Brain microvascular endothelial cell (primary cell): Measurements from ENCODE around the gene TNFSF9.

Experiments
- DNase-seq: peaks from one replicate; pipeline ENCODE4 v3.0.0-alpha.2; 2020
- H3K27ac ChIP-seq: fragments of 250-450 bp; sonication (Bioruptor Pico); 2 replicates; pipeline ENCODE4 v1.5.1; 2020; ENCODE audit warnings: mild to moderate bottlenecking, moderate library complexity
- H3K27me3 ChIP-seq: fragments of 250-450 bp; sonication (Bioruptor Pico); replicated peaks from 2 replicates; pipeline ENCODE4 v1.5.1; 2020; ENCODE audit warnings: mild to moderate bottlenecking
- H3K36me3 ChIP-seq: fragments of 250-450 bp; sonication (Bioruptor Pico); replicated peaks from 2 replicates; pipeline ENCODE4 v1.5.1; 2020; ENCODE audit warnings: mild to moderate bottlenecking
- H3K4me3 ChIP-seq: 2 replicates; pipeline ENCODE4 v1.5.1; 2011; ENCODE audit warnings: low read depth, mild to moderate bottlenecking, control low read depth, low read length, moderate library complexity
- in situ Hi-C: cut with HindIII; loops from 2 replicates; pipeline ENCODE4 v1.10.0; 2017; ENCODE audit warnings: low sequenced_read_pairs, low pct_ligation_motif_present
- TF ChIP-seq, protein P1 (sequence below): IDR thresholded peaks from 2 replicates; pipeline ENCODE4 v1.5.1; 2011; ENCODE audit warnings: low read depth, mild to moderate bottlenecking, moderate library complexity, low read length, control low read depth, inconsistent platforms; ENCODE audit errors: missing control alignments

The TNFSF9 gene

DNA sequence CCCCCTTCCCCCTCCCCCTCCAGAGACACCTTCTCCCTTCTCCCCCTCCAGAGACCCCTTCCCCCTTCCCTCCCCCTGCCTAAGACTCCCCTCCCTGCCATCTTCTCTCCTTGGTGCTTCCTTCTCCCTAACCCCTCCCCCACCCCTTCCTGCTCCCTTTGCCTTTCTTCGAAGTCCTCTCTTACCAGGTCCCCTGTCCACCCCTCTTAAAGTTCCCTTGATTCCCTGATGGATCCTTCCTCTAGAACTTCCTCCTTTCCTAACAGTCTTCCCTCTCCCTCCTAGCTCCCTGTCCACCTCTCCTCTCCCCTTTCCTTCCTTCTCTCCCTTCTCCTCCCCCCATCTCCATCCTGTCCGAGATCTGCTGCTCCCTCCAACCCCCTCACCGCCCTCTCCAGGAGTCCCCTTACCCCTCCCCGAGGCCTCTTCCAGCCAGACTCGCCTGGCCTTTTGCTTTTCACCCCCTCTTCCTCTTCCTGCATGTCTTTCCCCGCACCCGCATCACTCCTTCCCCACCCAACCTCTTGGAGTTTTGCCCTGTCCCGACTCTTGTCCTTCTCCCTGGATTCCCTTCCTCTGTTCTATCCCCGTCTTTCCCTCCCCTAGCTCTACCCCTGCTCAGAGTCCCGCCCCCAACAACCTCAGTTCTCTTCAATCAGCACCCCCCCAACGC lies 3.1 kb downstream of the TNFSF9 start:
- H3K36me3 ChIP-seq = no peaks in the 10 kb centered on the region

DNA sequence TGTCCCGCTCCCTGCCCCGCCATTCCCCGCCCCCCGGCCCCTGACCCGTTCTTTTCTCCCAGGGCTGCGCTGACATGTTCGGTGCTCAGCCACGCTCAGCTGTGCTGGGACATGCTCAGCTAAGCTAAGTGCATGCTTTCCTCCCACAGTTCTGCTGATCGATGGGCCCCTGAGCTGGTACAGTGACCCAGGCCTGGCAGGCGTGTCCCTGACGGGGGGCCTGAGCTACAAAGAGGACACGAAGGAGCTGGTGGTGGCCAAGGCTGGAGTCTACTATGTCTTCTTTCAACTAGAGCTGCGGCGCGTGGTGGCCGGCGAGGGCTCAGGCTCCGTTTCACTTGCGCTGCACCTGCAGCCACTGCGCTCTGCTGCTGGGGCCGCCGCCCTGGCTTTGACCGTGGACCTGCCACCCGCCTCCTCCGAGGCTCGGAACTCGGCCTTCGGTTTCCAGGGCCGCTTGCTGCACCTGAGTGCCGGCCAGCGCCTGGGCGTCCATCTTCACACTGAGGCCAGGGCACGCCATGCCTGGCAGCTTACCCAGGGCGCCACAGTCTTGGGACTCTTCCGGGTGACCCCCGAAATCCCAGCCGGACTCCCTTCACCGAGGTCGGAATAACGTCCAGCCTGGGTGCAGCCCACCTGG lies 3.7 kb downstream of the TNFSF9 start:
- peaks cover 17% of the 10 kb centered on the region for H3K27me3 ChIP-seq
- H3K27ac ChIP-seq = no peak overlapping the region
- TF ChIP-seq, protein P1, sequence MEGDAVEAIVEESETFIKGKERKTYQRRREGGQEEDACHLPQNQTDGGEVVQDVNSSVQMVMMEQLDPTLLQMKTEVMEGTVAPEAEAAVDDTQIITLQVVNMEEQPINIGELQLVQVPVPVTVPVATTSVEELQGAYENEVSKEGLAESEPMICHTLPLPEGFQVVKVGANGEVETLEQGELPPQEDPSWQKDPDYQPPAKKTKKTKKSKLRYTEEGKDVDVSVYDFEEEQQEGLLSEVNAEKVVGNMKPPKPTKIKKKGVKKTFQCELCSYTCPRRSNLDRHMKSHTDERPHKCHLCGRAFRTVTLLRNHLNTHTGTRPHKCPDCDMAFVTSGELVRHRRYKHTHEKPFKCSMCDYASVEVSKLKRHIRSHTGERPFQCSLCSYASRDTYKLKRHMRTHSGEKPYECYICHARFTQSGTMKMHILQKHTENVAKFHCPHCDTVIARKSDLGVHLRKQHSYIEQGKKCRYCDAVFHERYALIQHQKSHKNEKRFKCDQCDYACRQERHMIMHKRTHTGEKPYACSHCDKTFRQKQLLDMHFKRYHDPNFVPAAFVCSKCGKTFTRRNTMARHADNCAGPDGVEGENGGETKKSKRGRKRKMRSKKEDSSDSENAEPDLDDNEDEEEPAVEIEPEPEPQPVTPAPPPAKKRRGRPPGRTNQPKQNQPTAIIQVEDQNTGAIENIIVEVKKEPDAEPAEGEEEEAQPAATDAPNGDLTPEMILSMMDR = no peak
- in situ Hi-C loops = no loop called here
- H3K4me3 ChIP-seq = no peak overlapping the region
- DNase-seq = no peak
- no peaks in the 10 kb centered on the region for H3K36me3 ChIP-seq

More for the DNA sequence above, 3.1 kb downstream of the TNFSF9 start:
- in situ Hi-C loops = no loop called here
- Histone ChIP-seq H3K4me3 (no peak overlapping the region), H3K27me3 (peaks cover 17% of the 10 kb centered on the region), H3K27ac (no peak overlapping the region)
- TF ChIP-seq, protein P1 = no peak
- no peak for DNase-seq

DNA sequence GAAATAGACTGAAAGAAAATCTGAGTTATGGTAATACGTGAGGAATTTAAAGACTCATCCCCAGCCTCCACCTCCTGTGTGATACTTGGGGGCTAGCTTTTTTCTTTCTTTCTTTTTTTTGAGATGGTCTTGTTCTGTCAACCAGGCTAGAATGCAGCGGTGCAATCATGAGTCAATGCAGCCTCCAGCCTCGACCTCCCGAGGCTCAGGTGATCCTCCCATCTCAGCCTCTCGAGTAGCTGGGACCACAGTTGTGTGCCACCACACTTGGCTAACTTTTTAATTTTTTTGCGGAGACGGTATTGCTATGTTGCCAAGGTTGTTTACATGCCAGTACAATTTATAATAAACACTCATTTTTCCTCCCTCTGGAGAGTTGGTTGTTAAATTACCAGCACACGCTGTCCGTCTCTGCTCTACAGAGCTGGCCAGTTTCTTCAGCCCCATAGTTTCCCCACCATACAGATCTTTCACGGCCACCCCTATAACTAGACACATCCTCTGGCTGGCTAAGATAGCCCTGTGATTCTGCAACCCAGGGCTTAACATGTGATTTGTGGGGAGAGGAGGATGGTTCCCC lies 4.8 kb downstream of the TNFSF9 start:
- Histone ChIP-seq H3K4me3 (no peak overlapping the region), H3K36me3 (no peaks in the 10 kb centered on the region), H3K27ac (no peak overlapping the region), H3K27me3 (peaks cover 17% of the 10 kb centered on the region)
- in situ Hi-C loops = no loop called here
- no peak for DNase-seq
- TF ChIP-seq, protein P1 = no peak

DNA sequence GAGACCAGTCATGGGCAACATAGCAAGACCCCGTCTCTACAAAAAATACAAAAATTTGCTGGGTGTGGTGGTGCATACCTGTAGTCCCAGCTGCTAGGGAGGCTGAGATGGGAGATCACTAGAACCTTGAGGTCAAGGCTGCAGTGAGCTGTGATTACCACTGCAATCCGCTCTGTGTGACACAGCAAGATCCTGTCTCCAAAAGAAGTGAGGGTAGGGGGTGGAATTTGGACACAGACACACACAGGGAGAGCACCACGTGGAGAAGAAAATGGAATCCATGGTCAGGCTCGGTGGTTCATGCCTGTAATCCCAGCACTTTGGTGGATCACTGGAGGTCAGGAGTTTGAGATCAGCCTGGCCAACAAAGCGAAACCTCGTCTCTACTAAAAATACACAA lies 8.7 kb downstream of the TNFSF9 start:
- in situ Hi-C loops = no loop called here
- H3K4me3 ChIP-seq = no peak overlapping the region
- TF ChIP-seq, protein P1 = no peak
- DNase-seq = no peak
- H3K36me3 ChIP-seq = no peaks in the 10 kb centered on the region
- no peaks in the 10 kb centered on the region for H3K27me3 ChIP-seq
- H3K27ac ChIP-seq = no peak overlapping the region

DNA sequence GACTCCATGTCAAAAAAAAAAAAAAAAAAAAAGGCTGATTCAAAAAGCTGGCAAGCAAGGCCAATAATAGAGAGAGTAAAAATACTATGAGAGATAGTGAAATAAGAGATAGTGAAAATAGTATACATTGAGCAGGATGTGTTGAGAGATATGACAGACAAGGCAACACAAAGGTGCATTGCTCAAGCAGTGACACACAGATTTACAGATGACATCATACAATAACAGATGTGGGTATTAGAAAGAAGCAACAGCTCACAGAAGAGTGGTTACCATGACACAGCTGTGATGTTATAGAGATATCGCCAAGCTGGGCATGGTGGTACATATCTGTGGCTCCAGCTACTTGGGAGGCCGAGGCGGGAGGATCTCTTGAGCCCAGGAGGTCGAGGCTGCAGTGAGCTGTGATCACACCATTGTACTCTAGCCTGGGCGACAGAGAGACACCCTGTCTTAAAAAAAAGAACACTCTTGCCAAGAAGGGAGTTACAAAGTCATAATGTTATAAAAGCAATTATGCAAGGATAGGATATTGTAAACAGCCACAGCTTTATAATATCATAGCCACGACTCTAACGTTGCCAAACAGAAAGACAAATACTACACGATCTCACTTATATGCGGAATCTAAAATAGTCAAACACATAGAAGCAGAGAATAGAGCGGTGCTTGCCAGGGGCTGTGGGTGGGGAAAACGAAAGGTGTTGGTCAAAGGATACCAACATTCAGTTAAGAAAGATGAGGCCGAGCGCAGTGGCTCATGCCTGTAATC lies 10.3 kb downstream of the TNFSF9 start:
- in situ Hi-C loops = no loop called here
- TF ChIP-seq, protein P1 = no peak
- no peak overlapping the region for H3K27ac ChIP-seq
- H3K4me3 ChIP-seq = no peak overlapping the region
- no peak for DNase-seq
- H3K36me3 ChIP-seq = no peaks in the 10 kb centered on the region
- H3K27me3 ChIP-seq = no peaks in the 10 kb centered on the region
